GM19328 (cell line): Measurements from ENCODE around the gene SNX24.

Source experiments
- ATAC-seq: cut with Tn5 transposase; IDR thresholded peaks from one replicate; pipeline ENCODE4 v1.9.1; 2021; ENCODE audit warnings: mild to moderate bottlenecking, moderate library complexity; ENCODE audit not compliant: unreplicated experiment

Gene SNX24

GRCh38 chr5:122915717-122916461 lies 70.5 kb downstream of the SNX24 start:
- peak; percentile 69 for ATAC-seq

- ATAC-seq = no peak
Observed at GRCh38 chr5:122916490-122916889, 71.1 kb downstream of the SNX24 start.

- ATAC-seq = no peak
Observed at GRCh38 chr5:122919969-122920368, 74.6 kb downstream of the SNX24 start.

GRCh38 chr5:122921826-122922225 lies 76.4 kb downstream of the SNX24 start:
- ATAC-seq = no peak

GRCh38 chr5:122924203-122924602 lies 78.8 kb downstream of the SNX24 start:
- ATAC-seq = no peak

GRCh38 chr5:122924719-122925395 lies 79.4 kb downstream of the SNX24 start:
- ATAC-seq = no peak

- no peak for ATAC-seq
Observed at GRCh38 chr5:122929001-122929400, 83.6 kb downstream of the SNX24 start.

- ATAC-seq = no peak
Observed at GRCh38 chr5:122929980-122930379, 84.6 kb downstream of the SNX24 start.

GRCh38 chr5:122933956-122934355 lies 88.5 kb downstream of the SNX24 start:
- ATAC-seq = no peak

GRCh38 chr5:122936088-122936487 lies 90.7 kb downstream of the SNX24 start:
- ATAC-seq = no peak

- no peak for ATAC-seq
Observed at GRCh38 chr5:122937914-122938313, 92.5 kb downstream of the SNX24 start.

- ATAC-seq = no peak
Observed at GRCh38 chr5:122940890-122941289, 95.5 kb downstream of the SNX24 start.

GRCh38 chr5:122941737-122942136 lies 96.3 kb downstream of the SNX24 start:
- no peak for ATAC-seq

- no peak for ATAC-seq
Observed at GRCh38 chr5:122942164-122942914, 96.9 kb downstream of the SNX24 start.

- ATAC-seq = no peak
Observed at GRCh38 chr5:122943050-122943698, 97.8 kb downstream of the SNX24 start.

GRCh38 chr5:122944051-122944450 lies 98.6 kb downstream of the SNX24 start:
- ATAC-seq = no peak

GRCh38 chr5:122947372-122947771 lies 102.0 kb downstream of the SNX24 start:
- ATAC-seq = no peak

- ATAC-seq = no peak
Observed at GRCh38 chr5:122947772-122948171, 102.4 kb downstream of the SNX24 start.

- no peak for ATAC-seq
Observed at GRCh38 chr5:122948319-122948718, 102.9 kb downstream of the SNX24 start.

GRCh38 chr5:122951658-122952057 lies 106.2 kb downstream of the SNX24 start:
- ATAC-seq = no peak

GRCh38 chr5:122954719-122955118 lies 109.3 kb downstream of the SNX24 start:
- ATAC-seq = no peak
